ENCODE measurements around the gene KIAA2012. TPM values are rescaled to one million over a fixed set of nuclear protein-coding genes. Genes with fewer than 3 reads are reported as not detected.

KIAA2012 gene
- total and polyA plus RNA-seq, 5 donors = not detected

DNA sequence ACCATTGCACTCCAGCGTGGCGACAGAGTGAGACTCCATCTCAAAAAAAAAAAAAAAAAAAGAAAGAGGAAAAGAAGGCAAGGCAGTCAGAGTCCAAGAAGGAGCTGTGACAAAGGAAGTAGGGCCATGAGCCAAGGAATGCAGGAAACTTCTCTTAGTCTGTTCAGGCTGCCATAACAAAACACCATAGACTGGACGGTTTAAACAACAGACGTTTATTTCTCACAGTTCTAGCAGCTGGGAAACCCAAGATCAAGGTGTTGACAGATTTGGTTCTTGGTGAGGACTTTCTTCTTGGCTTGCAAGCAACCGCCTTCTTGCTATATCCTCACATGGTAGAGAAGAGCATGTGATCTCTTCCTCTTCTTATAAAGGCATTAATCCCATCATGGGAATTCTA is 178.4 kb downstream of the KIAA2012 start:
- Histone ChIP-seq H3K4me3 (ENCODE audit: low read length) (no peak overlapping the region), H3K9me3 (ENCODE audit: control insufficient read depth, low read length) (no peaks in the 10 kb centered on the region), H3K27ac (ENCODE audit: low read length) (no peak overlapping the region), H3K27me3 (ENCODE audit: control insufficient read depth, insufficient read depth) (no peaks in the 10 kb centered on the region), H3K4me1 (ENCODE audit: control insufficient read depth, insufficient read depth, low read length) (no peaks in the 10 kb centered on the region)
- intact Hi-C loops (cut with DNase I) = no loop called here
- ATAC-seq = peak in 1 of 2 donors; percentile 29
- WGBS = 45% methylated on average over 5 of the region's 5 CpGs
- no peak for DNase-seq

Other genes with a start within 250 kb of the KIAA2012 start
- 10 to 100 TPM; 15.2 to 34.3 (median 27.9) TPM for gene FZD7, start 39.4 kb upstream of the KIAA2012 start, total RNA-seq
- 8.0 TPM for gene FZD7, start 39.4 kb upstream of the KIAA2012 start, polyA plus RNA-seq
- gene SUMO1, start 165.3 kb downstream of the KIAA2012 start, total RNA-seq = 10 to 100 TPM; 60.4 to 71.6 (median 65.0) TPM
- gene SUMO1, start 165.3 kb downstream of the KIAA2012 start, polyA plus RNA-seq = 101 TPM
- 10 to 100 TPM; 21.4 to 38.4 (median 23.4) TPM for gene NOP58, start 192.5 kb downstream of the KIAA2012 start, total RNA-seq
- 26.8 TPM for gene NOP58, start 192.5 kb downstream of the KIAA2012 start, polyA plus RNA-seq